Stomach (tissue), 4 donors: ENCODE data around the gene COL5A1.

Source experiments
- EP300 ChIP-seq: sonication (generic); formaldehyde crosslinking; IDR thresholded peaks from one replicate; pipeline ENCODE4 v1.6.1; 2017; ENCODE audit warnings: antibody characterized with exemption
- POLR2A ChIP-seq, 4 donors: fragments of 450-650 bp; IDR thresholded peaks; one replicate each; pipeline ENCODE4 v1.6.1; 2016; ENCODE audit warnings: antibody characterized with exemption in 4 of 4, control low read depth in 2 of 4, mild to moderate bottlenecking in 1 of 4, moderate library complexity in 1 of 4
- POLR2AphosphoS5 ChIP-seq, 3 donors: sonication (generic); formaldehyde crosslinking; IDR thresholded peaks; one replicate each; pipeline ENCODE4 v1.6.1; 2016; ENCODE audit warnings: antibody characterized with exemption in 3 of 3
- TF ChIP-seq, protein P1 (sequence below), 7 experiments: fragments of 450-650 bp in 4 of 7; fragments of 200-600 bp in 3 of 7; sonication (generic) in 3 of 7; IDR thresholded peaks; one replicate each; pipeline ENCODE4 v1.5.1; 2016 to 2019; ENCODE audit warnings: antibody characterized with exemption in 7 of 7, control low read depth in 2 of 7, mild to moderate bottlenecking in 1 of 7

DNA sequence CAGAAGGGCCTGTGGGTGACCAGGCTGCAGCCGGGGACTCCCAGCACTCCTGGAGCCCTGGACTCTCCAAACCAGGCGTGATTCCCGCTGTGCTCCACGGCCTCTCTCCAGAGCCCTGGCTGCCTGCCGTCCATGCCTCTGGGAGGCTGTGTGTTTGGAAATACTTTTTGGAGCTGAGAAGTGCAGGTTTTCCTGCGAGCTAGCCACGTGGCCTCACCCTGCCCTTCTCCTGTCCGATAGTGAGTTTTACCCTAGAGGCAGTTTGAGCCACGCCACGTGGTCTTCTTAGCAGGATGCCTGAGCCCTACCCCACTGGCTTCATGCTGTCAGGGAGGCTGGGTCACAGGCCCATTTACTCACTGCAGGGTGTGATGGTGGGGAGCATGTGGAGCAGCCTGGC, 71.3 kb downstream of the COL5A1 start:
- TF ChIP-seq, protein P1, sequence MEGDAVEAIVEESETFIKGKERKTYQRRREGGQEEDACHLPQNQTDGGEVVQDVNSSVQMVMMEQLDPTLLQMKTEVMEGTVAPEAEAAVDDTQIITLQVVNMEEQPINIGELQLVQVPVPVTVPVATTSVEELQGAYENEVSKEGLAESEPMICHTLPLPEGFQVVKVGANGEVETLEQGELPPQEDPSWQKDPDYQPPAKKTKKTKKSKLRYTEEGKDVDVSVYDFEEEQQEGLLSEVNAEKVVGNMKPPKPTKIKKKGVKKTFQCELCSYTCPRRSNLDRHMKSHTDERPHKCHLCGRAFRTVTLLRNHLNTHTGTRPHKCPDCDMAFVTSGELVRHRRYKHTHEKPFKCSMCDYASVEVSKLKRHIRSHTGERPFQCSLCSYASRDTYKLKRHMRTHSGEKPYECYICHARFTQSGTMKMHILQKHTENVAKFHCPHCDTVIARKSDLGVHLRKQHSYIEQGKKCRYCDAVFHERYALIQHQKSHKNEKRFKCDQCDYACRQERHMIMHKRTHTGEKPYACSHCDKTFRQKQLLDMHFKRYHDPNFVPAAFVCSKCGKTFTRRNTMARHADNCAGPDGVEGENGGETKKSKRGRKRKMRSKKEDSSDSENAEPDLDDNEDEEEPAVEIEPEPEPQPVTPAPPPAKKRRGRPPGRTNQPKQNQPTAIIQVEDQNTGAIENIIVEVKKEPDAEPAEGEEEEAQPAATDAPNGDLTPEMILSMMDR (IDR thresholded peaks at IDR 0.05) = no peak
- TF ChIP-seq POLR2AphosphoS5 (IDR thresholded peaks at IDR 0.05) (no peak), POLR2A (IDR thresholded peaks at IDR 0.05) (no peak), EP300 (no peak)
